ENCODE results near the gene MXRA7.

Gene MXRA7

DNA sequence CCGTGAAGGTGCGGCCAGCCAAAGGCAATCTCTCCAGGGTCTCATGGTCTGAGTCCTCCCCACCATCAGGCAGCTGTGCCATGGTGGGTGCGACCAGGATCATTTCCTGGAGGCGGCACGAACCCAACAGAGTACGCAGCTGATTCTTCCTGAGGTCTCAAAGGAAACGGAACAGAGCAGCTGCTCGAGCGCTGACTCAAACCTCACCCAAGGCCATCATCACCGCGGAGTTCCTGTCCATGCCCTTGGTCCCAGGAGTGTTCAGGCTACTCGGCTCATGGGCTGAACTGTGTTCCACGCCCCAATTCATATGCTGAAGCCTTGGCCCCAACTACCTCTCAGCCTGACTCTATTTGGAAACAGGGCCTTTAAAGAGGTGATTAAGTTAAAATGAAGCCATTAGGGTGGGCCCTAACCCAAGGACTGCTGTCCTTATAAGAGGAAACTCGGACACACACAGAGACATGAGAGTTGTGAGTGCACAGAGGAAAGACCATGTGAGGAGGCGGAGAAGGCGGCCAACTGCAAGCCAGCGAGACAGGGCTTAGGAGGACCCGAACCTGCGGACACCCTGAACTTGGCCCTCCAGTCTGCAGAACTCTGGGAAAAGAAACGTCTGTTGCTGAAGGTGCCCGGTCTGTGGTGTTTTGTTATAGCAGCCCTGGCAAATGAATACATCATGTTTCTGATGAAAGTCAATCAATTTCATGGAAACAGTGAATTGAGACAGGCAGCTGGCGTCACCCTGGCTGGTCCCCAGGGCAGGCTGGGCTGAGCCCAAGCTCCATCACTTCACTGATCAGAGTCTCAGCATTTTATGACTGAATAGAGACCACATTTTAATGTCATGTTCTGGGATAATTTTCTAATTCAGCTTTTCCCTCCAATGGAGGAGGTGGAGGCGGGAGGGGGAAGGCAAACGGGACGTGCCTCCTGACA is 13.7 kb downstream of the MXRA7 start:
- no peak for DNase-seq (ENCODE audit: low read depth)

DNA sequence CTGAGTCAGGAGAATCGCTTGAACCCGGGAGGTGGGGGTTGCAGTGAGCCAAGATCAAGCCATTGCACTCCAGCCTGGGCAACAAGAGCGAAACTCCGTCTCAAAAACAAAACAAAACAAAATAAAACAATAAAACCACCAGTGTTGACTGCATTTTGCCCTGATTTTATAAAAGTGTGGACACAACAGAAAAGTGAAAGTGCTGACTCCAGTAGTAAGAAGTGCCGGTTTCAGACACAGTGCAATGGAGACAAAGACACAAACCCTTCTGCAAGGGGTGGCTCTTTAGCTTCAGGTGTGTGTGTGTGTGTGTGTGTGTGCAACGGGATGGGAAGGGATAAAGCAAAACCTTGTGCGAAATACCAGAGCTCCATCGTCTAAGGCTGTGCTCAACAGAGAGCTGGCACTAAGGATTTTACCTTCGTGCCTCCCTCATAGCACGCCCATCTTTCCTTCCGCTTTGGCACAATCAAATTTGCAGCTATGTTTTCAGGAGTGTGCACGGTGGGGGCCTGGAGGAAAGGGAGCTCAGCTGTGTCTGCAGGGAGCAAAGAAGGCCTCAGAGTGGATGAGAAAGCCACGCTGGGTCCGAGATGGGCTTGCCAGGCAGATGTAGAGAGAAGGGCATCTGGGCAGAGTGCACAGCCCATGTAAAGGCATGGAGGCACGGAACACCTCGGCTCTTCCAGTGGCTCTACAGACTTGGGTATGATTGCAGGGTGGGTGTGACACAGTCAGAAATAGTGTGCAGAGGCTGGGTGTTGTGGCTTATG is 15.5 kb downstream of the MXRA7 start:
- no peak for DNase-seq (ENCODE audit: low read depth)

DNA sequence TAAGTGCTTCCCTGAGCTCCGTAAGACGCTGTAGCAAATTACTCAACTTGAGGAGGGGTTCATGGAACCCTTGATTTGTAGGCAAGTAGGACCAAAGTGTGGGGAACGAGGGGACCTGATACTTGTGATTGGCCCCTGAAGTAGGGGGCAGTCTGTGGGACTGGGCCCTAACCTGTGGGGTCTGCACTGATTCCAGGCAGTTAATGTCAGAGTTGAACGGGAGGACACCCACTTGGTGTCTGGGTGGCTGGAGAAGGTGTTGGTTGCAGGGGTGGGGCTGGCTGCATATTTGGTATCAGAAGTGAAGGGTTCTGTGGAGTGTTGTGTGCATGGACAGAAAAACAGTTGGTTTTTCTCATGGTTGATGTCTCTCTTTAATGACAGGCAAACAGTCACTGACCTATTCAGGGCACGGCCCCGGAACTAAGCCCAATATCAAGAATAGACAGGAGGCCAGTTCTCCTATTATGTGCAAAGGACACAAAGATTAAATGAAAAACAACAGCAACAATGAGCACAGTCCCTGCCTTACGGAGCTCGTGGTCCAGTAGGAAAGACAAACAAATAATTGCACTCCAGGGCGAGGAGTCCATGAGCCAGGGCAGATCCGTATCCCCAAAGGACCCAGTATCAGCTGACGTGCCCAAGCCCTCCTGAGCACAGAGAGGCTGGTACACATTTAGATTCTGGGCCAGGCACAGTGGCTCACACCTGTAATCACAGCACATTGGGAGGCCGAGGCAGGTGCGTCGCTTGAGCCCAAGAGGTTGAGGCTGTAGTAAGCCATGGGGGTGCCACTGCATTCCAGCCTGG is 19.2 kb downstream of the MXRA7 start:
- DNase-seq (ENCODE audit: low read depth): no peak

- DNase-seq (ENCODE audit: low read depth): no peak
Observed at GRCh38 chr17:76690596-76691280, 20.0 kb downstream of the MXRA7 start.

DNA sequence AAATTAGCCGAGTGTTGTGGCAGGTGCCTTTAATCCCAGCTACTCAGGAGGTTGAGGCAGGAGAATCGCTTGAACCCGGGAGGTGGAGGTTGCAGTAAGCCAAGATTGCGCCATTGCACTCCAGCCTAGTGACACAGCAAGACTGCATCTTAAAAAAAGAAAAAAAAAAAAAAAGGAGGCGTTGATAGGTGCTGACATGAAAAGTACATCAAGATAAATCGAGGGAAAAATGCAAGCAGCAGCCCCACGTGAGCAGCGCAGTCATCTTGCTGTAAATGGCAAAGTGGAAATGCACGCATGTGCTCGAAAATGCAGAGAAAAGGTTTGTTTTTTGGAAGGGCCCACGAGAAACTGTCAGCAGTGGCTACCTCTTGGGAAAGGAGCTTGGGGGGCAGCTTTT is 20.9 kb downstream of the MXRA7 start:
- no peak for DNase-seq (ENCODE audit: low read depth)

- no peak for DNase-seq (ENCODE audit: low read depth)
Observed at GRCh38 chr17:76688165-76688622, 22.6 kb downstream of the MXRA7 start.

GRCh38 chr17:76687298-76688164 is 23.2 kb downstream of the MXRA7 start:
- DNase-seq (ENCODE audit: low read depth): no peak

DNA sequence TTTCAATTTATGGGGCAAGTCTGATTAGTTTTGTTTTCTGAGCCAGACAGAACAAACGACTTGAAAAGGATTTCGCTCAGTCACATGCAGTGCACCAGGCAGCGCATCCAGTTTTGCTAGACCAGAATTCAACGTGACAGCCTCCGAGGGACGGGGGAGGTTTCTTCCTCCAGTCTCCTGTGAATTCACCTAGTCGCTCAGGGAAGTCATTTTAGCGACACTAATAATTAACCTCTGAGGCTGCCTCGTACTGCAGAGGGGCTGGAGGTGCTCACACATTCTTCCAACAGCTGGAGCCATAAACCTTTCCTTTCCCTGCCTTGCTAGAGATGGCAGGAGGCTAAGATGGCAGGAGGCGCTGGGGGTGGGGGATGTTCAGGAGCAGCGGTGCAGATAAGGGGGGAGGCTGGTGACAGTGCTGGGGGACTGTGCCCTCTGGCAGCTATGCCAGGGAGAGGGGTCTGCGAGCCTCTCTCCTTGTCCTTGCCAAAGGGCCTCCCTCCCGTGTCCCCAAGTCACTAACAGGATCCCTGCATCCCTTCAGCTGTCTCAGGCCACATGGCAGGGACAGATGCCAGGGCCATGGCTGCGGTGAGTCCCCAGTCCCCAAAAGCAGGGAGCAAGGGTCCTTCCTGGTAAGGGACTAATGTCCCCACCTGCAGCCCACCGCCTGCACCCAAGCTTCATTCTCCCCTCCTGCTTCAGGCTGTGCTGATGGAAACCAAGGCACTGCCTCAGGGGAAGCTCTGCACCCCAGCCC is 24.0 kb downstream of the MXRA7 start:
- no peak for DNase-seq (ENCODE audit: low read depth)

GRCh38 chr17:76685846-76686245 is 24.9 kb downstream of the MXRA7 start:
- no peak for DNase-seq (ENCODE audit: low read depth)

GRCh38 chr17:76685366-76685765 is 25.4 kb downstream of the MXRA7 start:
- no peak for DNase-seq (ENCODE audit: low read depth)

- no peak for DNase-seq (ENCODE audit: low read depth)
Observed at GRCh38 chr17:76684756-76685155, 26.0 kb downstream of the MXRA7 start.

DNA sequence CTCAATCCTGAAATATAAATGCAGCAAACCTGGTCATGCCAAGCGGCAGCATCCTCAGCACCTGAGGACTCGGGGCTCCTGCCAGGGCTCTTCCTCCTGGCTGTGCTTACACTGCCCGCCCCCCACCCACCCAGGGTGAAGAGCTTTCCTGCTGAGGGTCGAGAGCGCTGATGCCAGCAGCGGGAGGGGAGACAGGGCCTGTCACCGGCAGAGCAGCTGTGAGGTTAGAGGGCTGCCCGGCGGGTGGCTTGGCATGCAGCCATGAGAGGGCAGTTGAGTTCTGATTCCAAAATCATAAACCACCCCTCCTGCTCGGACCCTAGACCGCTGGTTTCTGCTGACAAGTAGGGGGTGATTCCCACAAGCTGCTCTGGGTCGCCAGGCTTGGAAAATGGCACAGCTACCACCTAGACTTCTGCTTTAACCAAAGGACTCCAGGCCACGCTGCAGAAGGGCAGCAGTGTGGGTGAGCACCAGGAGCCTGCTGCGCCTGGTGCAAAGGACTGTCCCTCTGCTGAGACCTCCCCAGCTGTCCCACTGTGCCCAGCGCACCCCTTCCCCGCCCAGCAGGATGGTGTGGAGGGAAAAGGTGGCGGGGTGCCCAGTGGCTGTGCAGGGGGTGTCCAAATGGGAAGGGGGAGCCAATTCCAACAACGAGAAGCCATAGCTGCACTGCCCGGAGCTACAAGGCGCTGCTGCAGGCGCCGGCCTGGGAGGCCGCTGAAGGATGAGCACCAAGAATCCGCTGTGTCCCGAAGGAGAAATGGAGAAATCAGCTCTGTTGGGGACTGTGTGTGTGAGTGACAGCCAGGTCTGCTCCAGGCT is 26.6 kb downstream of the MXRA7 start:
- DNase-seq (ENCODE audit: low read depth): no peak

DNA sequence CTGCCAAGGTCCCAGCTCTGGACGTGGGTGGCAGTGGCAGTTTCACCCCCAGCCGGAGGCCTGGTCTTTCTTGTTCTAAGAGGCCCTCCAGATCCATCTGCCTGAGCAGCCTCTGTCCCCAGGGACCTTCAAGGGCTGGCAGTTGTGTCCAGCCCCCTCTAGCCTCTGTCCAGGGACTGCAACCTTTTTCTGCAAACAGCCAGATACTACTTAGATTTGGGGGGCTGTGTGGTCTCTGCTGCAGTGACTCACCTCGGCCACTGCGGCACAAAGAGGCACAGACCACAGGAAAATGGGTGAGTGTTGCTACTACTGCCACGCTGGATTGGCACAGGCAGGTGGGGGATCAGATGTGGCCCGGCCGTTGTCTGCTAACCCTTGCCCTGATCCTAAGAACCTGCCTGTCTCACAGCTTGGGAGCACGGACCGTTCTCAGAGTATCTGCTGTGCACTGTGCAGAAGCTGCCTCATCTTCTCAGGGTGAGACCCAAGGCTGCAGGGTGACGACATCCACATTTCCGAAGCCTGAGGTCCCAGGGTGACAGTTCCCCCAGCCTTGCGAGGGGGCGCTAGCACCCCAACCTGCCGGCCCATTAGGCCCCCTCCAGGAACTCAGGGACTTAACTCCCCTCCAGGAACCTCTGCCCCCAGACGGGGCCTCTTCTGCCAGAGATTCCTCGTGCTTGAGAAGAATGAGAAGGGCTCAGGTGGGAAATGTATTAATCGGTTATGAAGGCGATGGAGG is 27.6 kb downstream of the MXRA7 start:
- no peak for DNase-seq (ENCODE audit: low read depth)

DNA sequence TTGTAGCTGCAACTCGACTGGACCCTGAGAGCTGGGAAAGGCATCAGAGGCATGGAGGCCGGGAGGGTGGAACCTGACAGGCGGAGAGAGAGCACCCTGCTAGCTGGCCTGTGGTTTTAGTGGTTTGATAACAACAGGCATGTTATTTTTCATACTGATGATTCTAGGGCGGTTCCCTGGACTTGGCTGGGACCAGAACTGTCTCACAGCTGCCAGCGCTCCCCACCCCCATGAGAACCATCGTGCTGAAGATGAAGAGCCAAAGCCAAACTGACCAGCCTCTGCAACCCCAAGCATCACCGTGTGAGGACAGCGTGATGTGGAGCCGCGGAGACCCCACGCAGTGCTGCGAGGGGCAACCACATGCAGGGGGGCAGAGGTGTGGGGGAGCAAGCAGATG is 28.5 kb downstream of the MXRA7 start:
- no peak for DNase-seq (ENCODE audit: low read depth)

DNA sequence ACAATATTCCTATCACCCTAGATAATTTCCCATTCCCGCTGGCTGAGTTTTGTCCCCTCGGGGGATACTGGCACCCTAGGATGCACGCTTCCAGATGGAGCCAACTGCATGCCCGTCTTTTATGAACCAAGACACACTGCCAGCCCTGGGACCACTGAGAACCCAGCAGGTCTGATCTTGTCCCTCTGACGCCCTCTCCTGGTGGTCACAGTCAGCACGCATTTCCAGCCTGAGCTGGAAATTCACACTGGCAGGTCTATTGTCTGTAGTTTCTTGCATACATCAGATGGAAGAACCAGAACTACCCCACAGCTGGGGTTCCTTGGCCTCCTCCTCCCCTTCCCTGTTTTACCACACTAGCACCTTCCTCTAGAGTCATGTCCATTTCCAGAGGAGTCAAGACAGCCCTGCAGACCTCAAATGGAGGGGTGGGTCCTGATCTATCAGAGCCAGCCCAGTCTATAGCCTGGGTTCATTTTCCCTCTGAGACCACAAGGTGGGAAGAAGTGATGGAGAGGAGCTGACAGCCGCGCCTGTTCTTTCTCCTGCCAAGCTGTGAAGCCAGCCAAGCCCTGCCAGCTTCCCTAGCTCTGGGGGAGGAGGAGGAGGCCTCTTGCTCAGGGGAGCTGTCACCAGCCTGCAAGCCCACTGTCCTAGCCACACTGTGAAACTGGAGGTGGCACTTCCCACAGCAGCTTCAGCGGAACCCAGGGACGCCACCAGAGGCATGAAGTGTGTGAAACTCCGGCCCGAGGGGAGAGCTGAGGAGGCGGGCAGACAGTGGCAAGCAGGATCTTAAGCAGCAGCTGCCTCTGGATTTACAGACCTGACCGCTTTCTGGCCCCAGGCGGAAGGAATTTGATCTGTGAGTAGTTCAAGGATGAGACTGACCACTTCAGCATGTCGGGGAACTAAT is 29.3 kb downstream of the MXRA7 start:
- DNase-seq (ENCODE audit: low read depth): peak; percentile 51

- DNase-seq (ENCODE audit: low read depth): no peak
Observed at GRCh38 chr17:76679239-76679638, 31.5 kb downstream of the MXRA7 start.

GRCh38 chr17:76678330-76678729 is 32.4 kb downstream of the MXRA7 start:
- DNase-seq (ENCODE audit: low read depth): no peak

Measured in fibroblast of the conjunctiva (primary cell).